Mucosa of stomach (tissue), 1 donor: Measurements from ENCODE around the gene NPHP1.
"Not testable (repeated sequence)": the region's sequence is repeated elsewhere in the genome, so short reads cannot be mapped to it uniquely, and the experiment has no call there.

Experiments
- H3K27me3 ChIP-seq: one replicate; pipeline ENCODE4 v1.7.0; 2013; ENCODE audit warnings: mild to moderate bottlenecking, low read length; ENCODE audit not compliant: control insufficient read depth, insufficient read depth
- H3K36me3 ChIP-seq: one replicate; pipeline ENCODE4 v1.7.0; 2013; ENCODE audit warnings: low read length; ENCODE audit not compliant: control insufficient read depth, insufficient read depth
- H3K4me1 ChIP-seq: one replicate; pipeline ENCODE4 v1.7.0; 2013; ENCODE audit warnings: mild to moderate bottlenecking, low read length; ENCODE audit not compliant: control insufficient read depth, insufficient read depth
- H3K4me3 ChIP-seq: one replicate; pipeline ENCODE4 v1.7.0; 2013; ENCODE audit warnings: low read length
- H3K9ac ChIP-seq: one replicate; pipeline ENCODE4 v1.7.0; 2013; ENCODE audit warnings: mild to moderate bottlenecking, low read length, moderate library complexity
- H3K9me3 ChIP-seq: one replicate; pipeline ENCODE4 v1.7.0; 2013; ENCODE audit warnings: mild to moderate bottlenecking, low read length, moderate library complexity; ENCODE audit not compliant: control insufficient read depth
- donor health status: Pancreatic carcinoma.

The NPHP1 gene

DNA sequence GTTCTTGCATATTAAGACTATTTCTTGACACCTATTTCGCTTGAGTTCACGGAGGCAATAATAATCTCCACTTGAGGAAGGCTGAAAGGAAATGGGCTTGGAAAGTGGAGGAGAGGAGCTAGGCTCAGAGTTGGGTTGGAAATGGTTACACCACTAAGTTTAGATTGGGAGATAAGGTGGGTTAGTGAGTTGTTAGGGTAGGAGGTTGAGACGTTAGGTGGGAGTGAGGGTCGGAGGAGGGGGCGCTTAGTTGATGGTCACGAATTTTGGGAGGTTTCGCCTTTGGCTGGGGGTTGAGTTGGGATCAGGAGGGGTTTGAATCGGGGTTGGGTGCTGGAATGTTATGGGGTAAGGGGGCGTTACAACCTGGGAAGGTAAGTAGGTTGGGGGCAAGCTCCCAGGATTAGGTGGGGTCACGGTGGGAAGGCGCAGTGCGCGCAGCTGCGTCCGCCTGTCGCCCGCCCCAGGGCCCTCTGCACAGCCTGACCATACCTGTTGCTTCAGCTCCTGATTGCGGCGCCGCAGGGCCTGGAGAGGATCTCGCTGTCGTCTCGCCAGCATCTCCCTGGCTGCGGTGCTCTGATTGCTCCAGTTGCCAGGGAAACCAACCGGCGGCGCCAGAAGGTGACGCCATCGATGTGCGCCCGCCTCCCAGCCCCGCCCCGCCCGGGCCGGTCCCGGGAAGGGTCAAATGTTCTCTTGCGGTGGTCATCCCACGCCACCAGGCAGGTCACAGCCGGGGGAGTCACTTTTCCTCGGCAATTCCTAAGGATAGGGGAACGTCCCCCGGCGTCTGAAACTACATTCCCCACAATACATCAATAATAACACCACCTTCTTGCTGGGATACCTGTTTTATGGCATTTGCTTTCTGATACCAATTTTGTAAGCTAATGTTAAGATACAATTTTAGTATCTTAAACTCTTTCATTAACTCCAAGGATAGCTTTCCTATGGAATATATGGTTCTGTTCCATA, at the start of gene NPHP1:
Gene NPHP1 (minus strand): TSS at position 606 of the 978 bp plus-strand sequence. CDS start 45 bp downstream, at position 561.
- no peaks in the 10 kb centered on the region for H3K36me3 ChIP-seq
- H3K4me1 ChIP-seq, result peaks cover 5% of the 10 kb centered on the region
- peak within 1 kb of the TSS; percentile 74 for H3K9ac ChIP-seq
- H3K4me3 ChIP-seq, result peak within 1 kb of the TSS; percentile 60
- H3K9me3 ChIP-seq, result no peaks in the 10 kb centered on the region
- no peaks in the 10 kb centered on the region for H3K27me3 ChIP-seq

DNA sequence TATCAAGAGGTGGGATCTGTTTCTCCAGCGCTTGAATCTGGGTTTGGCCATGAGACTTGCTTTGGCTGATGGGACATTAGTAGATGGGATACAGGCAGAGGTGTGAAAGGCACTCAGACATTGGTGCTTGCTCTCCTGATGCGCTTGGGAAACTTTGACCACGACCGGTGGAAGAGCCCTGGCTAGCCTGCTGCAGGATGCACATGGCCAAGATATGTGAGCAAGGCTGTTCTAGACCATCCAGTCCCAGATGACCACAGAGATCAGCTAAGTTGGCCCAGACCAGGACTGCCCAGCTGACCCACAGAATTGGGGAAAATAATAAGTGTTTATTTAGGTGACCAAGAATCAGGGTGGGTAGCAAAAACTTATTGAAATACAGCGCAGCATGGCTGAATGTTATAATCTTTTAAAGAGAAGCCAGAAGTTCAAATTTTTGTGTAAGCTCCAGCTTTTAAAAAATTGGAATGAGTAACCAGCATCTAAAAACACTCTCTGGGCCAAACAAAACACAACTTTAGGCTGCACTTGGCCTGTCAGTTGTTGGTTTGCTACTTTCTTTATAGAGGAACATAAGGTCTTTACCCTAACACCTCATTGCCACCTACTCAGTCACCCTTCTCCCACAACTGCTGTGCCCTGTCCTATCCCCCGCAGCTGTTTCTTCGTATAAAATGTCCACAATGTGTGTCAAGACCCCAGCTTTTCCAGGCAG, 43.4 kb upstream of the NPHP1 start:
- not testable (repeated sequence) for H3K9ac ChIP-seq, H3K36me3 ChIP-seq, H3K4me1 ChIP-seq, H3K4me3 ChIP-seq, H3K27me3 ChIP-seq, H3K9me3 ChIP-seq

DNA sequence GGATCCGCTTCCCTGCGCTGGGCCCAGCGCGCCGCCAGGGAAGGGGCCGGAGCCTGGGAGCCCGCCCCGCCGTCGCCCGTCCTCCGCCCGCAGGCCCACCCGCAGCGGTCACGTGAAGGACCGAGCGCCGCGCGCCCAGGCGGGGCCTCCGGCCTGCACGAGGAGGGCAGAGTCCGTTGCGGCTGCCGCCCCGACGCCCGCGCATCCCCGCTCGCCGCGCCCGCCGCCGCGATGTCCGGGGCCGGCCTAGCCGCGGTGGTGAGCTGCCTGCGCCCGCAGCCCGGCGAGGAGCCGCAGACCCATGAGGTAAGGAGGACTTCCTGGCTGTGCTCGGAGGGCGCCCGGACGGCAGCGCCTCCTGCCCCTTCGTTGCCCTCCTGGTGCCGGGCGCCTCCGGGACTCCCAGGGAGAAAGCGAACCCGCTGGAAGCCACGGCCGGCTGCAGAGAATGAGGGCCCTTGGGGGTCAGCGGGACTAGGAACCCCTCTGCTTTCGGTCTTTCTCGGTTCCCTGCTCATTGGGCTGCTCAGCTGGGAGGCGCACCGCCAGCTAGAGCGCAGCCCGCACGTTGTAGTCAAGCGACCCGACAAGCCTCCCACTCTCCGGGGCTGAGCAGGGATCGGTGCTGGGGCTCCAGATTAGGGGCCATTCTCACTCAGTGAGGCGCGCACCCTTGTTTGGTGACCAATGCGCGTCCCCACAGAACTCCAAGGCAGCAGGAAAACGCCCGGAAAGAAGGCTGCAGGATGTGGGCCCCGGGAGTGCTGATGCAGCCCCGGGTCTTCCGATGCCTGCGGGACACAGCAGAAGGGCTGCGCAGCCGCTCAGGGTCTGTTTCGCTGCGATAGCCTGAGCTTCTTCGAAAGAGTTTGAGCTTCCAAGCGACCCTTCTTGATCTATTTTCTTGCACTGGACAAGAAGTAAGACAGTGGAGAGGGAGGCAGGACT, 40.9 kb upstream of the NPHP1 start:
- not testable (repeated sequence) for H3K4me3 ChIP-seq, H3K9me3 ChIP-seq, H3K9ac ChIP-seq, H3K27me3 ChIP-seq, H3K36me3 ChIP-seq, H3K4me1 ChIP-seq

DNA sequence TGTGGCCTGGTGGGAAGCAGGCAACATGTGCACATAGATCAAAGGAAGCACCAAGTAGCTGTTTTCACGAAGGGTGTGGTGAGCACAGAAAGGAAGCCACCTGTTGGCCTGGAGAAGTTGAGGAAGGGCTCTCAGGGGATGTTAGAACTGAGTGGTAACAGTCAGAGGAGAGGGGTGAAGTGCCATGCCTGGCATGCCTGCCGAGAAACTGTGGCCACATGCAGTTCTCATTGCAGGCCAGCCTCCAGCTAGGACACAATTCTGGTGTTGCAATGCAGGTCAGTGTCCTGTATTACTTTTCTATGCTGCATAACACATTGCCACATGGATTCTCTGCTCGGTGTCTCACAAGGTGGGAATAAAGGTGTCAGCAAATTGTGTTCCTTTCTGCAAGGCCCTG, 38.5 kb upstream of the NPHP1 start:
- not testable (repeated sequence) for H3K4me3 ChIP-seq, H3K9ac ChIP-seq, H3K9me3 ChIP-seq, H3K4me1 ChIP-seq, H3K27me3 ChIP-seq, H3K36me3 ChIP-seq

DNA sequence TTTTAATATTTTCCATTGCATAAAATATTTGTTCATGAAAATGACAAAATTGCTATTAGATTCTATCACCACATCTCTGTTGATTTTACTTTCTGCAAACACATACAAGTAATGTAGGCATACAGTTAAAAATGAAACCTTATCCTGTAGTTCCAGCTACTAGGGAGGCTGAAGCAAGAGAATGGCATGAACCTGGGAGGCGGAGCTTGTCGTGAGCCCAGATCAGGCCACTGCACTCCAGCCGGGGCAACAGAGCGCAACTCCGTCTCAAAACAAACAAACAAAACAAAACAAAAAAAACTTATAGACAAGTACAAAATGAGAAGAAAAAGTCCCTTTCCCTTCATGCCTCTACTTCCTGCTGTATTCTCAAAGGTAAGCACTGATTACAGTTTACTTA, 29.7 kb upstream of the NPHP1 start:
- not testable (repeated sequence) for H3K27me3 ChIP-seq, H3K4me1 ChIP-seq, H3K36me3 ChIP-seq, H3K4me3 ChIP-seq, H3K9me3 ChIP-seq, H3K9ac ChIP-seq

GRCh38 chr2:110229886-110230285, 25.1 kb upstream of the NPHP1 start:
- H3K4me3 ChIP-seq, H3K27me3 ChIP-seq, H3K9me3 ChIP-seq, H3K36me3 ChIP-seq, H3K4me1 ChIP-seq, H3K9ac ChIP-seq: not testable (repeated sequence)

DNA sequence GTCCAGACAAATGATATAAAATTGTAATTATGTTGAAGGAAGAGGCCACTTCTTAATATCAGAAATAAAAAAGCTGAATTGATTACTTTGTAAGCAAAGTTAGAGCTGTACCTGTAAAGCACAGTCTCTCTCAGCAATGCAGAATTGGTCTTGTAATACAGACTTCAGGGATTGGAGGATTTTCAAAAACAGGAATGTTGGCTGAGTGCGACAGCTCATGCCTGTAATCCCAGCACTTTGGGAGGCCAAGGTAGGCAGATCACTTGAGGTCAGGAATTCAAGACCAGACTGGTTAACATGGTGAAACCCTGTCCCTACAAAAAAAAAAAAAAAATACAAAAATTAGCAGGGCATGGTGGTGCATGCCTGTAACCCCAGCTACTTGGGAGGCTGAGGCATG, 17.8 kb upstream of the NPHP1 start:
- H3K4me1 ChIP-seq, H3K27me3 ChIP-seq, H3K9me3 ChIP-seq, H3K4me3 ChIP-seq, H3K36me3 ChIP-seq, H3K9ac ChIP-seq: not testable (repeated sequence)

DNA sequence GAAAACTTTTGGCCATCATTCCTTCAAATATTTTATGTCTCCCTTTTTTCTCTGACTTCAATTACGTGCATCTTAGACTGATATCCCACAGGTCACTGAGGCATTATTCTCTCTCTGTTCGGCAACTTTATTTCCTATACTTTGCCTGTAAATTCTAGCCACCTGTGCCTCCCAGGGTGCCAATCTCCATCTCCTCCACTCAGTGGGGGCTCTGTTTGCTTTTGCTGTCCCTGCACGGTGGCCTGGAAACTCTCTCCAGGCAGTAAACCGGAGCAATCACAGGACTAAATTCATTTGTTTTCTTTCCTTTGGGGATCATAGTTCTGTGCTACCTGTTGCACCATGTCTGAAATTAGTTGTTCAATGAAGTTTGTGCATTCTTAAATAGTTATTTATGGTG, 17.1 kb upstream of the NPHP1 start:
- H3K36me3 ChIP-seq, result no peaks in the 10 kb centered on the region
- no peaks in the 10 kb centered on the region for H3K9me3 ChIP-seq
- H3K4me1 ChIP-seq, result no peaks in the 10 kb centered on the region
- no peak overlapping the region for H3K4me3 ChIP-seq
- no peak overlapping the region for H3K9ac ChIP-seq
- peaks cover 8% of the 10 kb centered on the region for H3K27me3 ChIP-seq

- Histone ChIP-seq H3K9ac (no peak overlapping the region), H3K4me1 (no peaks in the 10 kb centered on the region), H3K9me3 (no peaks in the 10 kb centered on the region), H3K4me3 (no peak overlapping the region), H3K27me3 (peaks cover 15% of the 10 kb centered on the region), H3K36me3 (no peaks in the 10 kb centered on the region)
Measured at GRCh38 chr2:110220190-110220564, 15.4 kb upstream of the NPHP1 start.

DNA sequence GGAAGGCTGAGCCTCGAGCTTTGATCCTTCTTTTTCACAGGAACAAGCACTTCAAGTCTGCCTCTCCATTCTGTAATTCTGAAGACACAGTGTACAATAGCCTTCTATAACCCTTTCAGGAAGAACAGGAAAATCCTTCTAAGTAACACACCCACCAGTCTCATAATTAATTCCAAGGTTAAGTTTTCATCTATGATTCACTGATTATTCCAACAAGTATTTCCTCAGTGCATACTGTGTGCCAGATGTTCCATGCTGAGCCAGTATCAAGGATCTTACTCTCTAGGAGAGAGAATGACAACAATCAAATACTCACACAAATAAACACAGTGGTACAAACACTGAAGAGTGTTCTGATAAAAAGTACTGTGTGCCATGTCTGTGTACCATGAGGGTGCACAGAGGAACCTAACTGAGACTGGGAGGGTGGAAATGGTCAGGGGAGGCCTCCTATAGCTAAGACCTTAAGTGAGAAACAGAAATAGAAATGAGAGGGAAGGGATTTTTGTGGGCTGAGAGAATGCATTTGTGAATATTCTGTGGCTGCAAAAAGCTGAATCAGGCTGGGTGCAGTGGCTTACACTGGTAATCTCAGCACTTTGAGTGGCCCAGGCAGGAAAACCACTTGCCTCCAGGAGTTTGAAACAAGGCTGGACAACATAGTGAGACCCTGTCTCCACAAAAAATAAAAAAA, 14.8 kb upstream of the NPHP1 start:
- Histone ChIP-seq H3K27me3 (peaks cover 15% of the 10 kb centered on the region), H3K9me3 (no peaks in the 10 kb centered on the region), H3K4me3 (no peak overlapping the region), H3K9ac (no peak overlapping the region), H3K4me1 (no peaks in the 10 kb centered on the region), H3K36me3 (no peaks in the 10 kb centered on the region)

DNA sequence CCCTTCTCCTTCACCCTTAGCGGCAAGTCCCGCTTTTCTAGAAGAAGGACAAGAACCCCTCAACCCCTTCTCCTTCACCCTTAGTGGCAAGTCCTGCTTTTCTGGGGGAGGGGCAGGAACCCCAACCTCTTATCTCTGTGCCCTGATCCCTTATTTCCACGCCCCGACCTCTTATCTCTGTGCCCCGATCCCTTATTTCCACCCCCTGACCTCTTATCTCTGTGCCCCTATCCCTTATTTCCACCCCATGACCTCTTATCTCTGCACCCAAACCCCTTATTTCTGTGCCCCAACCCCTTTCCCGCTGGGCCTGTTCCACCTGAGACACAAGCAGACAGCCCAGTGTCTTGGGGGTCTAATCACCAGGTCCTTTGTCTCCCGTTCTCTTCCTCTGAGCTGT, 14.1 kb upstream of the NPHP1 start:
- H3K9ac ChIP-seq, H3K36me3 ChIP-seq, H3K4me1 ChIP-seq, H3K9me3 ChIP-seq, H3K4me3 ChIP-seq: not testable (repeated sequence)
- H3K27me3 ChIP-seq, result peaks cover 15% of the 10 kb centered on the region
